NCI-H1436 (cell line): ENCODE results near the gene SDCBP2.

ENCODE experiments used
- DNase-seq: peaks from one replicate; lab custom pipeline; 2025; lab: John Stamatoyannopoulos, UW

SDCBP2 gene

GRCh38 chr20:1295276-1295930, 33.5 kb downstream of the SDCBP2 start:
- DNase-seq: no peak

- DNase-seq: no peak
Measured at GRCh38 chr20:1294497-1294896, 34.4 kb downstream of the SDCBP2 start.

- no peak for DNase-seq
Measured at GRCh38 chr20:1293641-1294379, 35.1 kb downstream of the SDCBP2 start.

- DNase-seq: no peak
Measured at GRCh38 chr20:1292620-1293019, 36.3 kb downstream of the SDCBP2 start.

GRCh38 chr20:1291191-1291741, 37.7 kb downstream of the SDCBP2 start:
- DNase-seq: no peak

- no peak for DNase-seq
Measured at GRCh38 chr20:1287787-1288569, 41.0 kb downstream of the SDCBP2 start.

GRCh38 chr20:1287306-1287705, 41.6 kb downstream of the SDCBP2 start:
- no peak for DNase-seq

- DNase-seq: no peak
Measured at GRCh38 chr20:1286267-1287024, 42.5 kb downstream of the SDCBP2 start.

- DNase-seq: peak; percentile 55
Measured at GRCh38 chr20:1283522-1284510, 45.1 kb downstream of the SDCBP2 start.

GRCh38 chr20:1282966-1283365, 46.0 kb downstream of the SDCBP2 start:
- no peak for DNase-seq

- DNase-seq: peak; percentile 39
Measured at GRCh38 chr20:1281279-1282057, 47.5 kb downstream of the SDCBP2 start.

- no peak for DNase-seq
Measured at GRCh38 chr20:1280195-1281102, 48.5 kb downstream of the SDCBP2 start.

- DNase-seq: no peak
Measured at GRCh38 chr20:1278993-1279392, 49.9 kb downstream of the SDCBP2 start.

GRCh38 chr20:1277529-1278322, 51.2 kb downstream of the SDCBP2 start:
- DNase-seq: no peak

- no peak for DNase-seq
Measured at GRCh38 chr20:1275919-1276318, 53.0 kb downstream of the SDCBP2 start.

GRCh38 chr20:1274485-1275311, 54.2 kb downstream of the SDCBP2 start:
- peak; percentile 92 for DNase-seq

GRCh38 chr20:1273366-1273765, 55.6 kb downstream of the SDCBP2 start:
- DNase-seq: no peak
